MV-4-11 (cell line): Measurements from ENCODE around the gene STK10.

Source experiments
- DNase-seq: peaks from one replicate; lab custom pipeline; 2025; lab: John Stamatoyannopoulos, UW

The STK10 gene

GRCh38 chr5:172107571-172107970 lies 80.5 kb downstream of the STK10 start:
- DNase-seq, result no peak

GRCh38 chr5:172106511-172107356 lies 81.3 kb downstream of the STK10 start:
- no peak for DNase-seq

- DNase-seq, result no peak
These were observed 82.2 kb downstream of the STK10 start for GRCh38 chr5:172105811-172106210.

GRCh38 chr5:172104801-172105701 lies 83.0 kb downstream of the STK10 start:
- DNase-seq, result no peak

GRCh38 chr5:172104021-172104420 lies 84.0 kb downstream of the STK10 start:
- peak; percentile 70 for DNase-seq

GRCh38 chr5:172102913-172103626 lies 85.0 kb downstream of the STK10 start:
- DNase-seq, result peak; percentile 49

GRCh38 chr5:172102218-172102870 lies 85.7 kb downstream of the STK10 start:
- DNase-seq, result no peak

- no peak for DNase-seq
These were observed 86.3 kb downstream of the STK10 start for GRCh38 chr5:172101547-172102217.

GRCh38 chr5:172098883-172099282 lies 89.1 kb downstream of the STK10 start:
- no peak for DNase-seq

- no peak for DNase-seq
These were observed 90.0 kb downstream of the STK10 start for GRCh38 chr5:172098046-172098445.

GRCh38 chr5:172097356-172097755 lies 90.7 kb downstream of the STK10 start:
- DNase-seq, result no peak

- no peak for DNase-seq
These were observed 91.7 kb downstream of the STK10 start for GRCh38 chr5:172096207-172096940.

- no peak for DNase-seq
These were observed 92.4 kb downstream of the STK10 start for GRCh38 chr5:172095368-172096206.

- DNase-seq, result no peak
These were observed 94.1 kb downstream of the STK10 start for GRCh38 chr5:172093965-172094364.

- no peak for DNase-seq
These were observed 94.5 kb downstream of the STK10 start for GRCh38 chr5:172093559-172093958.

- no peak for DNase-seq
These were observed 95.9 kb downstream of the STK10 start for GRCh38 chr5:172091956-172092732.

- DNase-seq, result no peak
These were observed 97.0 kb downstream of the STK10 start for GRCh38 chr5:172090976-172091547.
